ENCODE results near the gene ABR.
A peak's percentile ranks its signal among the peaks of the same experiment; 100 is the strongest.

The ABR gene

GRCh38 chr17:1211287-1211686 lies 31.5 kb upstream of the ABR start:
- no peak overlapping the region for H3K27ac ChIP-seq

GRCh38 chr17:1208966-1209365 lies 29.2 kb upstream of the ABR start:
- no peak overlapping the region for H3K27ac ChIP-seq

More at GRCh38 chr17:1211287-1211686, 31.5 kb upstream of the ABR start:
- no peak for TF ChIP-seq CTCF (IDR thresholded peaks at IDR 0.05)
- no peak for TF ChIP-seq ZFX (IDR thresholded peaks at IDR 0.05; ENCODE audit: borderline replicate concordance)

GRCh38 chr17:1206026-1206777 lies 26.4 kb upstream of the ABR start:
- no peak overlapping the region for H3K27ac ChIP-seq
- TF ChIP-seq CTCF (IDR thresholded peaks at IDR 0.05) = no peak
- no peak for TF ChIP-seq ZFX (IDR thresholded peaks at IDR 0.05; ENCODE audit: borderline replicate concordance)

More at GRCh38 chr17:1208966-1209365, 29.2 kb upstream of the ABR start:
- TF ChIP-seq ZFX (IDR thresholded peaks at IDR 0.05; ENCODE audit: borderline replicate concordance) (no peak), CTCF (IDR thresholded peaks at IDR 0.05) (no peak)

- TF ChIP-seq ZFX (IDR thresholded peaks at IDR 0.05; ENCODE audit: borderline replicate concordance) (no peak), CTCF (IDR thresholded peaks at IDR 0.05) (peak; percentile 37; the same call in 1 of the 2 replicates)
- H3K27ac ChIP-seq = peak overlapping the region; percentile 55; the same call in 1 of the 2 replicates
Measured at GRCh38 chr17:1203967-1204291, 24.1 kb upstream of the ABR start.

GRCh38 chr17:1203111-1203966 lies 23.6 kb upstream of the ABR start:
- TF ChIP-seq ZFX (IDR thresholded peaks at IDR 0.05; ENCODE audit: borderline replicate concordance) (no peak), CTCF (IDR thresholded peaks at IDR 0.05) (no peak; the same call in 1 of the 2 replicates)
- peak overlapping the region; percentile 55; the same call in 1 of the 2 replicates for H3K27ac ChIP-seq

GRCh38 chr17:1202291-1202690 lies 22.5 kb upstream of the ABR start:
- TF ChIP-seq ZFX (IDR thresholded peaks at IDR 0.05; ENCODE audit: borderline replicate concordance) = no peak
- TF ChIP-seq CTCF (IDR thresholded peaks at IDR 0.05) = no peak

More at GRCh38 chr17:1202291-1202690, 22.5 kb upstream of the ABR start:
- H3K27ac ChIP-seq = no peak overlapping the region

Measured in 22Rv1 (cell line).